Vagina (tissue), 2 donors: Measurements from ENCODE around the gene EXOC6B.

Source experiments
- POLR2A ChIP-seq, 2 donors: fragments of 450-650 bp; IDR thresholded peaks; one replicate each; pipeline ENCODE4 v1.6.1; 2017; ENCODE audit warnings: antibody characterized with exemption in 2 of 2, mild to moderate bottlenecking in 2 of 2, moderate library complexity in 2 of 2
- POLR2AphosphoS5 ChIP-seq, 2 donors: sonication (generic); formaldehyde crosslinking; IDR thresholded peaks; one replicate each; pipeline ENCODE4 v1.9.0; 2017; ENCODE audit warnings: antibody characterized with exemption in 2 of 2, mild to moderate bottlenecking in 2 of 2, low read depth in 1 of 2; ENCODE audit not compliant: insufficient read depth in 1 of 2
- TF ChIP-seq, protein P1 (sequence below), 3 experiments: fragments of 450-650 bp in 2 of 3; fragments of 200-600 bp in 1 of 3; sonication (generic) in 1 of 3; IDR thresholded peaks; one replicate each; pipeline ENCODE4 v1.5.1; 2017 to 2019; ENCODE audit warnings: antibody characterized with exemption in 3 of 3, mild to moderate bottlenecking in 2 of 3, moderate library complexity in 2 of 3

DNA sequence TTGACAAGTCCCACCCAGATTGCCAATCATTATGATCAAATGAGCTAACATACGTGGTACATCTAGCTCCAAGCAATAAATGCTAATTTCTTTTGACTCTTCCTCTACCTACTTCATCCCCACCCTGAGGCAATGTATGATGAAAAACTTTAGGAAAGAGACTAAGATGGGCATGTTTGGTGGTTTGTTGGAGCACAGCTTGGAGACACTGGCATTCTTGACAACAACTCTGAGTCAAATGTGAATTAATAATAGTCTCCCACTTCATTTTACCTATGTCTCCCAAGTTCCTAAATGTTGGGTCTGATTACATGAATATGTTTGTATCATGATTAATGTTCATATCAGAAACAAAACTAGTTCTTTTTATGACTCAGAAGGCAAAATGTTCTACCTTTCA lies 36.6 kb downstream of the EXOC6B start:
- TF ChIP-seq POLR2A (IDR thresholded peaks at IDR 0.05) (no peak), POLR2AphosphoS5 (IDR thresholded peaks at IDR 0.05; ENCODE audit: insufficient read depth in 1 of 2, low read depth in 1 of 2) (no peak)
- TF ChIP-seq, protein P1, sequence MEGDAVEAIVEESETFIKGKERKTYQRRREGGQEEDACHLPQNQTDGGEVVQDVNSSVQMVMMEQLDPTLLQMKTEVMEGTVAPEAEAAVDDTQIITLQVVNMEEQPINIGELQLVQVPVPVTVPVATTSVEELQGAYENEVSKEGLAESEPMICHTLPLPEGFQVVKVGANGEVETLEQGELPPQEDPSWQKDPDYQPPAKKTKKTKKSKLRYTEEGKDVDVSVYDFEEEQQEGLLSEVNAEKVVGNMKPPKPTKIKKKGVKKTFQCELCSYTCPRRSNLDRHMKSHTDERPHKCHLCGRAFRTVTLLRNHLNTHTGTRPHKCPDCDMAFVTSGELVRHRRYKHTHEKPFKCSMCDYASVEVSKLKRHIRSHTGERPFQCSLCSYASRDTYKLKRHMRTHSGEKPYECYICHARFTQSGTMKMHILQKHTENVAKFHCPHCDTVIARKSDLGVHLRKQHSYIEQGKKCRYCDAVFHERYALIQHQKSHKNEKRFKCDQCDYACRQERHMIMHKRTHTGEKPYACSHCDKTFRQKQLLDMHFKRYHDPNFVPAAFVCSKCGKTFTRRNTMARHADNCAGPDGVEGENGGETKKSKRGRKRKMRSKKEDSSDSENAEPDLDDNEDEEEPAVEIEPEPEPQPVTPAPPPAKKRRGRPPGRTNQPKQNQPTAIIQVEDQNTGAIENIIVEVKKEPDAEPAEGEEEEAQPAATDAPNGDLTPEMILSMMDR (IDR thresholded peaks at IDR 0.05), result no peak
